Measurements from ENCODE around the gene HES7. TPM values are rescaled to one million over a fixed set of nuclear protein-coding genes. Genes with fewer than 3 reads are reported as not detected.

Gene HES7
- total and polyA plus RNA-seq, 4 experiments from 2014 or later = not detected

DNA sequence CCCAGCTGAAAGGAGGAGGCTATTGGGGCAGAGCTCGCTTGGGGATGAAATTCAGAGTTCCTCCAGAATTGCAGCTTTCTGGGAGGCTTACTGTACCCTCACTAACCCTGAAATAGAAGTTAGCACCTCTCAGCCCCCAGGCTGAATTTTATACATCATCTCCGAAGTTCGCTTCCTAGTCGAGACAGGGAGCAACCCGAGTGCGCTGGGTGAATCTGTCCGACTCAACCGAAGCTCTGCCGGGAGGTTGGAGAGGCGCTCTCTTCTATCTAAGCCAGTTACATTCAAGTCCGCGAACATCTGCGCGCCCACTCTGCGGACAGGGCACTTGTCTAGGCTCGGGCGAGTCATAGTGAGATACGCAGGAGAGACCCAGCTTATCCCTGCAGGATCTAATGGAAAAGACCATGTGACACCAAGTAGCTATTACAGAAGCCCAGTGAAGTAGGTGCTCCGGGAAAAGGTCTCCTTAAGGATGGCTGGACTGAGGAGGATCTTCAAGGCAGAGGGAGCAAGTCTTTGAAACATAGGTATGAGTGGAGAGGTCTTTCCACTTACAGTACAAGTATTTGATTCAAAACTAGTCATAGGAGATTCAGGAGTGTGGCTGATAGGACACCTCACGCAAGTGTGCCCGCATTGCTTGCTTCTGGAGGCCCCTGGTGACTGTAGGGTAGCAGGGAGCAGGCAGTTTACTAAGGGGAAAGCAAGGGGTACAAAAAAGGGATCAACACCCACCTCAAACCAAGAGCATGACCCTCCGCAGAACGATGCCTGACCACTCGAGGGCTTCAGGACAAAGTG lies 646 bp upstream of the HES7 start:
- Histone ChIP-seq H3K4me1 (ENCODE audit: insufficient read depth, low read length) (peaks cover 69% of the 10 kb centered on the region), H3K9me3 (ENCODE audit: control insufficient read depth in 1 of 2, low read length in 2 of 2) (no peaks in the 10 kb centered on the region), H3K36me3 (ENCODE audit: insufficient read depth, low read length) (no peaks in the 10 kb centered on the region), H3K27me3 (ENCODE audit: insufficient read depth, low read length) (peaks cover 20% of the 10 kb centered on the region), H3K4me3 (ENCODE audit: low read length in 2 of 2) (peak overlapping the region; percentile 49 to 68), H3K27ac (ENCODE audit: low read depth, low read length) (no peak overlapping the region)
- intact Hi-C loops (cut with micrococcal nuclease) = loop anchor here (1.0 kb wide), 1 partner anchor 14 kb away; no protein-coding TSS in a partner anchor
- peak overlapping the region; percentile 85 to 99 (median 92) for H3K4me3 Mint-ChIP-seq
- H3K36me3 Mint-ChIP-seq = peaks cover 0 to 35% of the 10 kb centered on the region in 2 donors
- H3K27ac Mint-ChIP-seq = peak overlapping the region; percentile 69 to 100 (median 89)
- ChIA-PET CTCF (ENCODE audit: partially characterized antibody) (interaction anchor here (0.6 to 2.8 kb wide), 6 partner anchors 14 to 1077 kb away, joined by 3 to 21 read pairs (median 4); no protein-coding TSS in a partner anchor), POLR2A (ENCODE audit: partially characterized antibody) (interaction anchor here (0.8 to 9.5 kb wide), 18 partner anchors 14 to 438 kb away, joined by 3 to 152 read pairs (median 4); partner anchors contain the start of genes BORCS6, CTC1, RNF227 and SLC25A35)
- peak in 4 of 5 donors; percentile 21 to 27 (median 23) for DNase-seq
- H3K4me1 Mint-ChIP-seq = peaks cover 48 to 70% (median 59%) of the 10 kb centered on the region in 4 donors
- peaks cover 0 to 26% (median 0%) of the 10 kb centered on the region in 8 donors for H3K9me3 Mint-ChIP-seq
- H3K27me3 Mint-ChIP-seq = peaks cover 12 to 35% of the 10 kb centered on the region in 2 donors

- Mint-ChIP-seq H3K27ac (peak overlapping the region; percentile 20 to 100 (median 79)), H3K9me3 (peaks cover 0 to 33% (median under 1%) of the 10 kb centered on the region in 8 donors), H3K4me3 (peak overlapping the region; percentile 85 to 99 (median 92)), H3K4me1 (peaks cover 55 to 84% (median 70%) of the 10 kb centered on the region in 4 donors), H3K27me3 (peaks cover 12 to 47% of the 10 kb centered on the region in 2 donors), H3K36me3 (peaks cover 0 to 48% of the 10 kb centered on the region in 2 donors)
- Histone ChIP-seq H3K4me3 (ENCODE audit: low read length in 2 of 2) (peak overlapping the region; percentile 49 to 68), H3K27ac (ENCODE audit: low read depth, low read length) (no peak overlapping the region), H3K27me3 (ENCODE audit: insufficient read depth, low read length) (peaks cover 20% of the 10 kb centered on the region), H3K36me3 (ENCODE audit: insufficient read depth, low read length) (no peaks in the 10 kb centered on the region), H3K9me3 (ENCODE audit: control insufficient read depth in 1 of 2, low read length in 2 of 2) (no peaks in the 10 kb centered on the region), H3K4me1 (ENCODE audit: insufficient read depth, low read length) (peaks cover 74% of the 10 kb centered on the region)
- intact Hi-C loops (cut with micrococcal nuclease) = no loop called here
- DNase-seq = peak; percentile 46 to 57 (median 51)
- POLR2A ChIA-PET (ENCODE audit: partially characterized antibody) = interaction anchor here (0.6 to 9.5 kb wide), 15 partner anchors 15 to 129 kb away, joined by 3 to 152 read pairs (median 6); partner anchors contain the start of gene BORCS6
- CTCF ChIA-PET (ENCODE audit: partially characterized antibody) = interaction anchor here (0.7 to 2.8 kb wide), 6 partner anchors 13 to 44 kb away, joined by 3 to 21 read pairs (median 3); no protein-coding TSS in a partner anchor
Measured at GRCh38 chr17:8122924-8123694, 797 bp downstream of the HES7 start.

DNA sequence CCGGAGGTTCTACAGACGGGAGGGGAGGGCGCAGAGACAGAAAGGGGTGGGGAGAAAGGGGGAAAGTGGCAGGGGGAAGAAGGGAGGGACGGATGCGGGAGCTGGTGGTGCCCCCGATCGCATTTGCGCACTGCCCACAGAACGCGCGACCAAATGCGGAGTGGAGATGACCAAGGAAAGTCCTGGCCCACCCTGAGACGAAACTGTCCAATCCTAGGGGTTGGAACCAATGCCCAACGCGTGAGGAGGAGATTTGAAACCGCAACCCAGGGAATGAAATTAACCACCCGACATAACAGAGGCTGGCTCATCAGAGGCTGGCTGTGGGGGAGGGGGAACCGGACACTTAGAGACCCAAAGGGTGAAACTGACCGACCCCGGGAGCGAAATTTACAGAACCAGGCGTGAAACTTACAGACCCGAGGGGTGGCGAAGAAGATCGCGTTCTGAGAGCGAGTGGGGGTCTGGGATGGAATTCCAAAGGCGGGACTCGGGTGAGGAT lies 1.4 kb downstream of the HES7 start:
- ChIA-PET CTCF (ENCODE audit: partially characterized antibody) (interaction anchor here (0.9 to 2.8 kb wide), 5 partner anchors 12 to 43 kb away, joined by 3 to 21 read pairs (median 3); no protein-coding TSS in a partner anchor), POLR2A (ENCODE audit: partially characterized antibody) (interaction anchor here (0.6 to 9.5 kb wide), 12 partner anchors 12 to 130 kb away, joined by 3 to 152 read pairs (median 5); partner anchors contain the start of gene BORCS6)
- no peaks in the 10 kb centered on the region for H3K36me3 ChIP-seq (ENCODE audit: insufficient read depth, low read length)
- H3K27ac ChIP-seq (ENCODE audit: low read depth, low read length) = no peak overlapping the region
- Mint-ChIP-seq H3K9me3 (peaks cover 0 to 33% (median under 1%) of the 10 kb centered on the region in 8 donors), H3K4me1 (peaks cover 58 to 91% (median 75%) of the 10 kb centered on the region in 4 donors), H3K4me3 (peak overlapping the region; percentile 82 to 99 (median 92)), H3K27ac (peak overlapping the region in 4 of 7 donors; percentile 72 to 100 (median 78)), H3K27me3 (peaks cover 12 to 48% of the 10 kb centered on the region in 2 donors), H3K36me3 (peaks cover 0 to 49% of the 10 kb centered on the region in 2 donors)
- H3K4me1 ChIP-seq (ENCODE audit: insufficient read depth, low read length) = peaks cover 80% of the 10 kb centered on the region
- no peaks in the 10 kb centered on the region for H3K9me3 ChIP-seq (ENCODE audit: control insufficient read depth in 1 of 2, low read length in 2 of 2)
- intact Hi-C loops (cut with micrococcal nuclease) = no loop called here
- peaks cover 20% of the 10 kb centered on the region for H3K27me3 ChIP-seq (ENCODE audit: insufficient read depth, low read length)
- DNase-seq = no peak
- H3K4me3 ChIP-seq (ENCODE audit: low read length in 2 of 2) = peak overlapping the region; percentile 49

DNA sequence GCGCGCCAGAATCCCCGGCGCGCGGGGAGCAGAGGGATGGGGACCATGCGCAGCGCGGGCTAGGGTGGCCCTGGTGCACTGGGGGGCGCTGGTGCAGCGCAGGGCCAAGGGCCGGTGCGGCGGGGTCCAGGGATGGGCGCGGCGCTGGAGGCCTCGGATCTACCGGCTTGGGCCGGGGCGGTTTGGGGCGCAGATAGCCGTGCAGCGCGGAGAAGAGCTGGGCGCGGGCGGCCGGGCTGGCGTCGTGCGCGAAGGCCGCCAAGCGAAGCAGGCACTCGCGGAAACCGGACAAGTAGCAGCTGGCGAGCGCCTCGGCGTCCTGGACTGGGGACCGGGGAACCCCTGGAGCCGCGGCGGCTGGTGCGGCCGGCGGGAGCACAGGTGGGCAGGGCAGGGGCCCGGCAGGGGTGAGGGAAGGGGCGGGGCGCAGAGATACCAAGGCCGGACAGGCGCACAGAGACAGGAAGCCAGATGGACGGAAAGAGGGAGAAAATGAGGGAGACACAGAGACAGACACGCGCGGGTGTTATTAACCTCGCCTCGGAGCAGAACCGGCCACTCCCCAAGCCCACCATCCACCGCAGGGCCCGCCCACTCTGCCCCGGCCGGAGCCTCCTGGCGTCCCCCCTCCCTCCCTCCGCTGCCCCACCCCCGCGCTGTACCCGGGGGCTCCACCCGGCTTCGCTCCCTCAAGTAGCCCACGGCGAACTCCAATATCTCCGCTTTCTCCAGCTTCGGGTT lies 2.1 kb downstream of the HES7 start:
- peaks cover 78% of the 10 kb centered on the region for H3K4me1 ChIP-seq (ENCODE audit: insufficient read depth, low read length)
- ChIA-PET POLR2A (ENCODE audit: partially characterized antibody) (interaction anchor here (0.6 to 9.5 kb wide), 11 partner anchors 12 to 101 kb away, joined by 3 to 152 read pairs (median 4); partner anchors contain the start of gene BORCS6), CTCF (ENCODE audit: partially characterized antibody) (interaction anchor here (0.7 kb wide), 1 partner anchor 89 kb away, joined by 3 read pairs; the partner anchor contains the start of gene AURKB)
- Mint-ChIP-seq H3K27ac (peak overlapping the region in 3 of 7 donors; percentile 61 to 100 (median 77)), H3K4me3 (peak overlapping the region; percentile 82 to 99 (median 92)), H3K4me1 (peaks cover 54 to 86% (median 71%) of the 10 kb centered on the region in 4 donors), H3K27me3 (peaks cover 12 to 44% of the 10 kb centered on the region in 2 donors), H3K36me3 (peaks cover 0 to 48% of the 10 kb centered on the region in 2 donors), H3K9me3 (peaks cover 0 to 33% (median under 1%) of the 10 kb centered on the region in 8 donors)
- H3K9me3 ChIP-seq (ENCODE audit: control insufficient read depth in 1 of 2, low read length in 2 of 2) = no peaks in the 10 kb centered on the region
- peak overlapping the region in 1 of 2 donors; percentile 49 for H3K4me3 ChIP-seq (ENCODE audit: low read length in 2 of 2)
- intact Hi-C loops (cut with micrococcal nuclease) = no loop called here
- H3K27me3 ChIP-seq (ENCODE audit: insufficient read depth, low read length) = peaks cover 20% of the 10 kb centered on the region
- H3K27ac ChIP-seq (ENCODE audit: low read depth, low read length) = no peak overlapping the region
- no peaks in the 10 kb centered on the region for H3K36me3 ChIP-seq (ENCODE audit: insufficient read depth, low read length)
- peak in 4 of 5 donors; percentile 27 to 44 (median 36) for DNase-seq

DNA sequence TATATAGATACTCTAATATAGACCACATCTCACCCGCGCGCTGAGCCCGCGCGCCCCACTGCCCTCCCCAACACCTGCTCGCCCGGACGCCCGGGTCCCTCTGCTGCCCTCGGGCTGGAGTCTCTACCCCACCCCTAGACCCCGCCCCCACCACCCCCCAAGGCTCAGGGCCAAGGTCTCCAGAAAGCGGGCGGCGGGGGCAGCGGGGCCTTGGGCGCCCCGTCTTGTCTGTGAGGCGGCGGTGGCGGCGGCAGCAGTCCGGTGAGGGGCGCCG lies 2.6 kb downstream of the HES7 start:
- Mint-ChIP-seq H3K27ac (peak overlapping the region in 1 of 7 donors; percentile 100), H3K4me1 (peaks cover 51 to 87% (median 67%) of the 10 kb centered on the region in 4 donors)
- DNase-seq = no peak

More for the DNA sequence above, 2.6 kb downstream of the HES7 start:
- Histone ChIP-seq H3K4me1 (ENCODE audit: insufficient read depth, low read length) (peaks cover 74% of the 10 kb centered on the region), H3K27ac (ENCODE audit: low read depth, low read length) (no peak overlapping the region), H3K36me3 (ENCODE audit: insufficient read depth, low read length) (no peaks in the 10 kb centered on the region), H3K9me3 (ENCODE audit: control insufficient read depth in 1 of 2, low read length in 2 of 2) (no peaks in the 10 kb centered on the region), H3K27me3 (ENCODE audit: insufficient read depth, low read length) (peaks cover 23% of the 10 kb centered on the region), H3K4me3 (ENCODE audit: low read length in 2 of 2) (peak overlapping the region in 1 of 2 donors; percentile 24)
- H3K36me3 Mint-ChIP-seq = peaks cover 0 to 45% of the 10 kb centered on the region in 2 donors
- H3K4me3 Mint-ChIP-seq = peak overlapping the region; percentile 88 to 95 (median 94)
- intact Hi-C loops (cut with micrococcal nuclease) = no loop called here
- peaks cover 16 to 46% of the 10 kb centered on the region in 2 donors for H3K27me3 Mint-ChIP-seq
- ChIA-PET POLR2A (ENCODE audit: partially characterized antibody) (interaction anchor here (1.5 to 9.5 kb wide), 6 partner anchors 13 to 102 kb away, joined by 4 to 152 read pairs (median 36); no protein-coding TSS in a partner anchor), CTCF (ENCODE audit: partially characterized antibody) (no interaction called here)
- peaks cover 0 to 31% (median under 1%) of the 10 kb centered on the region in 8 donors for H3K9me3 Mint-ChIP-seq

Data from CD4-positive, alpha-beta memory T cell (primary cell).